Mesenchymal stem cell (in vitro differentiated cells and primary cell): ENCODE results near the gene HACD3.

Experiments used
- DNase-seq: peaks from one replicate; pipeline ENCODE4 v3.0.0-alpha.2; 2013
- H2AFZ ChIP-seq: one replicate; pipeline ENCODE4 v1.6.1; 2013; ENCODE audit warnings: low read depth, mild to moderate bottlenecking, control low read depth, inconsistent platforms, low read length, moderate library complexity
- H2AK5ac ChIP-seq: 2 replicates; pipeline ENCODE4 v1.6.1; 2013; ENCODE audit warnings: low read length, moderate library complexity, mild to moderate bottlenecking, inconsistent platforms; ENCODE audit not compliant: severe bottlenecking
- H2BK120ac ChIP-seq: one replicate; pipeline ENCODE4 v1.6.1; 2013; ENCODE audit warnings: low read depth, mild to moderate bottlenecking, inconsistent platforms, low read length, moderate library complexity
- H2BK12ac ChIP-seq, 2 experiments: one replicate each; pipeline ENCODE4 v1.6.1; 2013; ENCODE audit warnings: inconsistent platforms in 2 of 2, low read length in 2 of 2, mild to moderate bottlenecking in 2 of 2, moderate library complexity in 2 of 2, control low read depth in 1 of 2
- H2BK15ac ChIP-seq: one replicate; pipeline ENCODE4 v1.6.1; 2013; ENCODE audit warnings: mild to moderate bottlenecking, low read depth, inconsistent platforms; ENCODE audit not compliant: poor library complexity, severe bottlenecking
- H2BK5ac ChIP-seq: 2 replicates; pipeline ENCODE4 v1.6.1; 2013; ENCODE audit warnings: low read depth, mild to moderate bottlenecking, low read length, control low read depth, inconsistent platforms; ENCODE audit not compliant: poor library complexity, severe bottlenecking
- H3K14ac ChIP-seq, 2 experiments: one replicate each; pipeline ENCODE4 v1.6.1; 2013; ENCODE audit warnings: inconsistent platforms in 2 of 2, low read length in 2 of 2, control low read depth in 1 of 2, mild to moderate bottlenecking in 1 of 2, moderate library complexity in 1 of 2
- H3K18ac ChIP-seq, 2 experiments: one replicate each; pipeline ENCODE4 v1.6.1; 2013; ENCODE audit warnings: inconsistent platforms in 2 of 2, low read length in 2 of 2, control low read depth in 1 of 2, low read depth in 1 of 2, mild to moderate bottlenecking in 1 of 2
- H3K23ac ChIP-seq, 2 experiments: one replicate each; pipeline ENCODE4 v1.6.1; 2013; ENCODE audit warnings: inconsistent platforms in 2 of 2, low read length in 2 of 2, mild to moderate bottlenecking in 2 of 2, moderate library complexity in 2 of 2, control low read depth in 1 of 2
- H3K27ac ChIP-seq: 2 replicates; pipeline ENCODE4 v1.5.1; 2013; ENCODE audit warnings: mild to moderate bottlenecking, moderate library complexity, low read length, control low read depth, inconsistent platforms; ENCODE audit not compliant: poor library complexity, severe bottlenecking
- H3K27me3 ChIP-seq, 2 experiments: 2 replicates each; pipeline versions ENCODE4 v1.6.1 to v1.7.0; 2013; ENCODE audit warnings: low read length in 2 of 2, mild to moderate bottlenecking in 2 of 2, moderate library complexity in 2 of 2, control low read depth in 1 of 2, inconsistent platforms in 1 of 2; ENCODE audit not compliant: control insufficient read depth in 1 of 2, insufficient read depth in 1 of 2
- H3K36me3 ChIP-seq, 2 experiments: 2 replicates each; pipeline versions ENCODE4 v1.6.1 to v1.7.0; 2013; ENCODE audit warnings: low read length in 2 of 2, control low read depth in 1 of 2, inconsistent platforms in 1 of 2, low read depth in 1 of 2, mild to moderate bottlenecking in 1 of 2; ENCODE audit not compliant: insufficient read depth in 2 of 2, control insufficient read depth in 1 of 2
- H3K4ac ChIP-seq, 2 experiments: one replicate each; pipeline ENCODE4 v1.6.1; 2013; ENCODE audit warnings: inconsistent platforms in 2 of 2, low read length in 2 of 2, mild to moderate bottlenecking in 2 of 2, moderate library complexity in 2 of 2, control low read depth in 1 of 2, low read depth in 1 of 2
- H3K4me1 ChIP-seq: 2 replicates; pipeline ENCODE4 v1.6.1; 2013; ENCODE audit warnings: low read depth, low read length, control low read depth; ENCODE audit not compliant: control insufficient read depth, insufficient read depth
- H3K4me2 ChIP-seq: 2 replicates; pipeline ENCODE4 v1.6.1; 2013; ENCODE audit warnings: low read length, mild to moderate bottlenecking, inconsistent platforms; ENCODE audit not compliant: poor library complexity, severe bottlenecking
- H3K4me3 ChIP-seq, 2 experiments: 2 replicates each; pipeline versions ENCODE4 v1.5.1 to v1.7.0; 2013; ENCODE audit warnings: low read length in 2 of 2, mild to moderate bottlenecking in 2 of 2, control low read depth in 1 of 2, low read depth in 1 of 2; ENCODE audit not compliant: insufficient read depth in 1 of 2
- H3K79me1 ChIP-seq: replicated peaks from 2 replicates; pipeline ENCODE4 v1.6.1; 2013; ENCODE audit warnings: mild to moderate bottlenecking, control low read depth, low read length, inconsistent platforms; ENCODE audit not compliant: poor library complexity, severe bottlenecking
- H3K9ac ChIP-seq: 2 replicates; pipeline ENCODE4 v1.7.0; 2013; ENCODE audit warnings: mild to moderate bottlenecking, low read length, moderate library complexity
- H3K9me3 ChIP-seq: 2 replicates; pipeline ENCODE4 v1.7.0; 2013; ENCODE audit warnings: mild to moderate bottlenecking, low read length; ENCODE audit not compliant: control insufficient read depth
- H4K8ac ChIP-seq: one replicate; pipeline ENCODE4 v1.6.1; 2013; ENCODE audit warnings: inconsistent platforms, mild to moderate bottlenecking, low read length, moderate library complexity
- H4K91ac ChIP-seq: one replicate; pipeline ENCODE4 v1.6.1; 2013; ENCODE audit warnings: mild to moderate bottlenecking, low read length, inconsistent platforms
- WGBS: methylation state at CpG from one replicate; pipeline ENCODE4 v1.1.7; 2013; ENCODE audit warnings: mixed read lengths; 5-methylcytosine and 5-hydroxymethylcytosine counted together

The HACD3 gene

DNA sequence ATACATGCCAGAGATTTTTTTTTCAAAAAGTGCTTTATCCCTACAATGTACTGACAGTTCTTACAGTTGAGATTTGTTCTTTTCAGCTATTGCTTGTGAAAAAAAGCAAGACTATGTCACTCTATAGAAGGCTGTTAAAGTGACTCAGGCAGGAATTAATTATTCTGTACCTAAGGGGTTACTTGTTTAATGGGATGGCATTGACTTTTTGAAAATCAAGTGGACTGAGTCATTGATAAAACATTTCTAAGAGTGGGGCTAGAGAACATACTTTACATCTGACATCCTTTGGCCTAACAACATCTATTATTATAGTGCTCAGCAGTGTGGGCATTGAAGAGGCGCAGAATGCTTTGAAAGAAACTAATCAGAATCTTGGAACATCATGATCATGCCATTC lies 46.4 kb downstream of the HACD3 start:
- Histone ChIP-seq H2BK120ac (no peak overlapping the region), H3K4me1 (peaks cover 10% of the 10 kb centered on the region), H3K27ac (peak overlapping the region; percentile 94)

DNA sequence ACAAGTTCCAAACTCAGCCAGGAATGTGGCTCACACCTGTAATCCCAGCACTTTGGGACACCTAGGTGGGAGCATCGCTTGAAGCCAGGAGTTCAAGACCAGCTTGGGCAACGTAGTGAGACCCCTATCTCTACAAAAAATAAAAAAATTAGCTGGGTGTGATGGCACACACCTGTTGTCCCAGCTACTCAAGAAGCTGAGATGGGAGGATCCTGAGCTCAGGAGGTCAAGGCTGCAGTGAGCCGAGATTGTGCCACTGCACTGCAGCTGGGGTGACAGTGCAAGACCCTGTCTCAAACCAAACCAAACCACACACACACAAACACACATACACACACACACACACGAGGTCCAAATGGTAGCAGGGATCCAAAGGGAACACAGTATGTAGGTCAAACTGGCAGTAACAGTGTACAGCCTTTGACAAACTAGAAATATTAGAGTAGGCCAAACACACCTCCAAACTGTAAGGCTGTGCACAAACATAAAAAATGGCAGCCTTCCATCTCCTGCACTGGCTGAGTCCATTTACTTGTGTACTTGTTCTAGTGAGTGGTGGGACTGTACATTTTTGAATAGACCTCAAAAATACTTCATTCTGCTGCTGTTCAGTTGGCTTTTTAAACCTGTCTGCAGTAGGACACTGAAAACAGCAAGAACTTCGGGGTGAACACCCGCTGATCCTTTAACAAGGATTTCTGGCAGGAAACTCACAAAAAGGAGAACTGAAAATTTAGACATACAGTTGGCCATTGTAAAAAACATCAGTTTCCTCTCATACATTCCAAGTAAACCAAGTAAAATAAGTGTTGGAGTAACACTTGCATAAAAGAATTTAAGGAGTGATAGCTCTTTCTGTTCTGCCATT lies 47.1 kb downstream of the HACD3 start:
- Histone ChIP-seq H3K27ac (peak overlapping the region; percentile 94), H3K18ac (peak overlapping the region; percentile 10 to 68), H2BK5ac (peak overlapping the region; percentile 66), H3K9me3 (no peaks in the 10 kb centered on the region), H3K36me3 (peaks cover 15 to 75% of the 10 kb centered on the region in 2 experiments), H3K23ac (no peak overlapping the region), H3K4ac (no peak overlapping the region), H3K14ac (peak overlapping the region in 1 of 2 experiments; percentile 76), H4K91ac (peak overlapping the region; percentile 79), H3K4me1 (peaks cover 10% of the 10 kb centered on the region), H3K4me3 (no peak overlapping the region), H4K8ac (peak overlapping the region; percentile 69), H3K27me3 (no peaks in the 10 kb centered on the region), H2BK12ac (peak overlapping the region in 1 of 2 experiments; percentile 35), H3K79me1 (peaks cover 10% of the 10 kb centered on the region), H2AK5ac (peak overlapping the region; percentile 99), H2BK120ac (no peak overlapping the region), H2BK15ac (no peak overlapping the region), H2AFZ (no peak overlapping the region), H3K4me2 (no peak overlapping the region), H3K9ac (no peak overlapping the region)
- WGBS, result 97% methylated on average over 5 of the region's 6 CpGs
- DNase-seq, result no peak

More for the DNA sequence above, 46.4 kb downstream of the HACD3 start:
- 50% methylated on average over 1 of the region's 1 CpG for WGBS
- no peak overlapping the region for H2AK5ac ChIP-seq
- H3K9ac ChIP-seq, result no peak overlapping the region
- H3K14ac ChIP-seq, result no peak overlapping the region
- no peak overlapping the region for H3K18ac ChIP-seq
- no peak overlapping the region for H4K8ac ChIP-seq
- H3K4ac ChIP-seq, result no peak overlapping the region
- no peaks in the 10 kb centered on the region for H3K9me3 ChIP-seq
- H3K79me1 ChIP-seq, result peaks cover 10% of the 10 kb centered on the region
- H2AFZ ChIP-seq, result no peak overlapping the region
- DNase-seq, result peak; percentile 60
- H3K36me3 ChIP-seq, result peaks cover 15 to 75% of the 10 kb centered on the region in 2 experiments
- H3K27me3 ChIP-seq, result no peaks in the 10 kb centered on the region
- H3K4me3 ChIP-seq, result no peak overlapping the region
- no peak overlapping the region for H3K23ac ChIP-seq
- H2BK12ac ChIP-seq, result no peak overlapping the region
- no peak overlapping the region for H3K4me2 ChIP-seq
- no peak overlapping the region for H2BK5ac ChIP-seq
- H4K91ac ChIP-seq, result no peak overlapping the region
- no peak overlapping the region for H2BK15ac ChIP-seq

DNA sequence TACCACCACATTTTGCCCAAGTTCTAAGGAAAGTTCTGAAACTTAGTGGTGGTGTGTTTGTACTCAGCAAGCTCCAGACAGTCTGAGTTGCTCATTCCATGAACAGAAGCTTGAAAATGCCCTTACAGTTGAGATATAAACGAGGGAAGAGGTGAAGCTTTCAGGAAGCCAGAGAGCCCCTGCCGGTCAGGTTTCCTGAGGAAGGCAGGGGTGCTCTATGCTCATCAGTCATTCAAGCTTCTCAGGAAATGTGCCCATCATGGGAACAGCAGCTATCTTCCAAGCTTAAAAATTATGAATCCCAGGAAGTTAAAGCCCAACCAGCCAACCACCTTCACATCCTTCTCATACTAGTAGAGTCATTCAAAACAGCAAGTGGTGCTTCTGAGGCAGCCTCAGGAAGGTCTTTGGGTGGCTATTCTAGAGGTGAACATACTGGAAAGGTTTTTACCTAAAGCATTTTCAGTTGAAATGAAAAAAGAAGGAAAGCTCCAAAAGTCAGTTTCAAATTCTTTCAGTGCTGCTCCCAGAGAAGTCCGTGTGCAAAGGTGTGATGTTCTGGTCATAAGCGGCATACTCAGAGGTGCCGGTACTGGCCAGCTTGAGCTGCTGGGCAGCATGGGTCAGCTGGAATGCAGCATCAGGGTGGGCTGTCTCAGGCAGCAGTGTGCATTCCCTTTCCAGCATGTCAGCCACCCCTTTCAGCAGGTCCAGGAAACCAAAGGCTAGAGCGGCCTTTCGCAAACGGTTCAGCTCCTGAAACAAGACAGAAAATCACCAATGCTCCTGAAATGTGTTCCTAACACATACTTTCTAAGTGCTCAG lies 48.9 kb downstream of the HACD3 start:
- Histone ChIP-seq H3K9me3 (no peaks in the 10 kb centered on the region), H3K4me3 (no peak overlapping the region), H3K14ac (no peak overlapping the region), H2BK120ac (no peak overlapping the region), H3K79me1 (peaks cover 7% of the 10 kb centered on the region), H3K23ac (no peak overlapping the region), H4K8ac (peak overlapping the region; percentile 4), H2BK5ac (peak overlapping the region; percentile 1), H2BK12ac (peak overlapping the region in 1 of 2 experiments; percentile 21), H3K18ac (no peak overlapping the region), H2AFZ (no peak overlapping the region), H3K36me3 (peaks cover 10 to 80% of the 10 kb centered on the region in 2 experiments), H3K9ac (peak overlapping the region; percentile 59), H3K27me3 (no peaks in the 10 kb centered on the region), H3K4me2 (no peak overlapping the region), H3K27ac (peak overlapping the region; percentile 94), H3K4ac (no peak overlapping the region), H3K4me1 (peaks cover 10% of the 10 kb centered on the region), H2BK15ac (no peak overlapping the region), H2AK5ac (peak overlapping the region; percentile 1), H4K91ac (no peak overlapping the region)
- no peak for DNase-seq
- 85% methylated on average over 8 of the region's 8 CpGs for WGBS

DNA sequence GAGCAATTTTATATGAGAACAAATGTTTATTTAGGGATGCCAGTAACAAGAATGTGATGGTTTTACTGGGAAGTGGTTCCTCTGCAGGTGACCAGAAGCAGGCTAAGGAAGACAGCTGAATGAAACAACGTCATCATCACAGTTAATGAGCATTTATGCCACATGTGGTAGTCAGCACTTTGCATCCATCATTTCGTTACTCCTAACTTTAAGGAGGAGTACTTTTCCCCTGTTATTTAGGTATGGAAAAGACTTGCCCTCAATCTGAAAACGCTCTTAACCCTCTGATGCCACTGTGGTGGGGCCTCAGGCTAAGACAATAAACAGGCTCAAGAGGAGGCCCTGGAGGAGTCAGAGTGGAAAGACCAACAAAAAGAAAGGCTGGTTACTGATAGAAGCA lies 49.5 kb downstream of the HACD3 start:
- Histone ChIP-seq H3K27ac (peak overlapping the region; percentile 94), H3K79me1 (peaks cover 4% of the 10 kb centered on the region), H2BK15ac (no peak overlapping the region), H4K8ac (no peak overlapping the region), H3K4me3 (no peak overlapping the region), H3K14ac (no peak overlapping the region), H3K9me3 (no peaks in the 10 kb centered on the region), H3K27me3 (no peaks in the 10 kb centered on the region), H3K23ac (no peak overlapping the region), H2BK5ac (peak overlapping the region; percentile 83), H3K4me2 (no peak overlapping the region), H3K36me3 (peaks cover 7 to 80% of the 10 kb centered on the region in 2 experiments), H2AK5ac (peak overlapping the region; percentile 88), H3K4ac (peak overlapping the region in 1 of 2 experiments; percentile 13), H2BK120ac (no peak overlapping the region), H2BK12ac (no peak overlapping the region), H3K9ac (peak overlapping the region; percentile 59), H2AFZ (no peak overlapping the region), H3K4me1 (peaks cover 10% of the 10 kb centered on the region), H3K18ac (no peak overlapping the region), H4K91ac (no peak overlapping the region)
- no peak for DNase-seq
- WGBS, result 83% methylated on average over 3 of the region's 3 CpGs
